ENCODE measurements around the gene DAGLB. TPM values are rescaled to one million over a fixed set of nuclear protein-coding genes. Genes with fewer than 3 reads are reported as not detected.
"Not testable (repeated sequence)": the region's sequence is repeated elsewhere in the genome, so short reads cannot be mapped to it uniquely, and the experiment has no call there.

Gene DAGLB
- total and polyA plus RNA-seq, 2 experiments from 2014 or later = 26.7 to 31.7 TPM

DNA sequence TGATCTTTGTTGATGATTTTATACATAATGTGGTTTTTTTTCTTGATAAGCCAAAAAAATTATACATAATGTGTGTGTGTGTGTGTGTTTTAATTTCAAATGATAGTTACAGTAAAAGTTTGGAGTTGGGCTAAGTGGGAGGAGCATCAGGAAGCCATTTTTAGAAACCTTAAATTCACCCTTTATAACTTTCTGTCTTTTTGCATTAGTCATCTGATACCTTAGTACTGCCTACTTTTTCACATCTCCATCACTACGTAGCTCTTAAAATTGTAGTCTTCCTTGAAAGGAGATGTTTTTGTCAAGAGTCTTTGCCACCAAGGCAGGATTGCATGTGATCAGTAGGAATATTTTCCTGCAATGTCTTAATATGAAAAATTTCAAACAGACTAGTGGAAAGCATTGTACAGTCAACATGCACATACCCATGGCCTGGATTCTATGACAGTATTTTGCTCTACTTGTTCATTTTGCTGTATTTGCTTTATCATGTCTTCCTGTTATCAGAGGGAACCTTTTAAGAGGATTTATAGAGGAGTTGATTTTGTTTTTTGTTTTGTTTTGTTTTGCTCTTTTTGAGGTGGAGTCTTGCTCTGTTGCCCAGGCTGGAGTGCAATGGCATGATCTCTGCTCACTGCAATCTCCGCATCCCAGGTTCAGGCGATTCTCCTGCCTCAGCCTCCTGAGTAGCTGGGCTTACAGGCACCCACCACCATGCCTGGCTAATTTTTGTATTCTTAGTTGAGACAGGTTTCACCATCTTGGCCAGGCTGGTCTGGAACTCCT is 67.3 kb downstream of the DAGLB start:
- H3K9ac ChIP-seq = no peak overlapping the region
- no peak overlapping the region for H3K4me2 ChIP-seq (ENCODE audit: unreplicated experiment)
- in situ Hi-C loops (cut with MboI) = no loop called here
- H4K20me1 ChIP-seq (ENCODE audit: insufficient read depth) = peaks cover 55% of the 10 kb centered on the region
- H3K79me2 ChIP-seq (ENCODE audit: insufficient read depth) = peaks cover 98% of the 10 kb centered on the region
- peak overlapping the region; percentile 26; the same call in 1 of the 2 replicates for H3K27ac ChIP-seq
- peaks cover 61% of the 10 kb centered on the region for H3K4me1 ChIP-seq (ENCODE audit: insufficient read depth)
- TF ChIP-seq EZH2 (IDR thresholded peaks at IDR 0.05; ENCODE audit: insufficient read depth, poor library complexity, severe bottlenecking) (no peak), EZH2phosphoT487 (IDR thresholded peaks at IDR 0.05; ENCODE audit: insufficient read depth, low read depth) (no peak)
- WGBS, 2 experiments (ENCODE audit: low coverage in 1 of 2, low lambda C conversion rate in 2 of 2, missing lambda C conversion rate in 2 of 2) = 78% methylated on average over 3 of the region's 3 CpGs
- H3K4me3 ChIP-seq = no peak overlapping the region
- H3K27me3 ChIP-seq (replicated peaks; ENCODE audit: insufficient read depth) = no peaks in the 10 kb centered on the region
- no peaks in the 10 kb centered on the region for H3K9me3 ChIP-seq (ENCODE audit: low read depth)
- no peak for DNase-seq
- no peak overlapping the region for H2AFZ ChIP-seq
- H3K9me2 ChIP-seq (ENCODE audit: insufficient read depth) = no peaks in the 10 kb centered on the region
- peaks cover 48% of the 10 kb centered on the region for H3F3A ChIP-seq (ENCODE audit: insufficient read depth)
- no peaks in the 10 kb centered on the region for H3K36me3 ChIP-seq (ENCODE audit: low read depth)

DNA sequence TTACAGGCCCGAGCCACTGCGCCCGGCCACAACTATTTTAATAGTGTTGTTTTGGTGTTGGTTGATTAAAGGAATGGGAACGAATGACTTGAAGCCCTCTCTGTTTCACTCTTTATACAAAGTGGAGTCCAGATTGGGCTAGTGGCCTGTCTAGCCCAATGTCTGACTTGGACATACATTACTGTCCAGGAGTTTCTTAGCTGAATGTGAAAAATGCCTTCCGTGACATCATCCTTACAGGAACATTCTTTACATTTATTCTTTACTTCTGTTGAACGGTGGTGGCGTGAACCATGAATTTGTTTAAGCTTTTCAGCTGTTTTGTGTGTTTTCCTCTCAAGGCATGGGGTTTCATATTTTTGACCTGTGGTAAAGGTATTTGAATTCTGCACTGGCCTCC is 67.9 kb downstream of the DAGLB start:
- H3K4me2 ChIP-seq (ENCODE audit: unreplicated experiment) = no peak overlapping the region

DNA sequence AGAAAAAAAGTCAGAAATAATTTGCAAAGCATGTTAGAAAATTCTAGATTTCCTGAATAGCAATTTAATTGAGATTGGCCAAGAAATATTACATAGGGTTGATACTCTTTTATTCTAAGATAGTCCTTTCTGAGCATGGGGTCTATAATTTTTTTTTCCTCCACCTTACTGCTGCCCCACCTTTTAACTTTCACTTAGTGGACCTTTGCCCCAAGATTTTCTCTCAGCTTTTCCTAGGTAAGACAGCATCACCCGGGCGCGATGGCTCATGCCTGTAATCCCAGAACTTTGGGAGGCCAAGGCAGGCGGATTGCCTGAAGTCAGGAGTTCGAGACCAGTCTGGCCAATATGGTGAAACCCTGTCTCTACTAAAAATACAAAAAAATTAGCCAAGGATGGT is 69.2 kb downstream of the DAGLB start:
- H3K9me3 ChIP-seq (ENCODE audit: low read depth); H2AFZ ChIP-seq; H3K4me2 ChIP-seq (ENCODE audit: unreplicated experiment); H3K36me3 ChIP-seq (ENCODE audit: low read depth); in situ Hi-C loops (cut with MboI); H3K9me2 ChIP-seq (ENCODE audit: insufficient read depth); H3K9ac ChIP-seq; H3K27ac ChIP-seq; H3K4me3 ChIP-seq; DNase-seq; H3K27me3 ChIP-seq (replicated peaks; ENCODE audit: insufficient read depth): not testable (repeated sequence)
- Histone ChIP-seq H3F3A (ENCODE audit: insufficient read depth) (peaks cover 50% of the 10 kb centered on the region), H3K79me2 (ENCODE audit: insufficient read depth) (peaks cover 92% of the 10 kb centered on the region), H3K4me1 (ENCODE audit: insufficient read depth) (peaks cover 44% of the 10 kb centered on the region), H4K20me1 (ENCODE audit: insufficient read depth) (peaks cover 42% of the 10 kb centered on the region)
- 97 to 98% methylated on average over 5 of the region's 5 CpGs for WGBS, 2 experiments (ENCODE audit: low coverage in 1 of 2, low lambda C conversion rate in 2 of 2, missing lambda C conversion rate in 2 of 2)

More for the DNA sequence above, 67.9 kb downstream of the DAGLB start:
- in situ Hi-C loops (cut with MboI) = no loop called here
- no peak overlapping the region for H2AFZ ChIP-seq
- no peaks in the 10 kb centered on the region for H3K36me3 ChIP-seq (ENCODE audit: low read depth)
- no peak for DNase-seq
- H3K9me2 ChIP-seq (ENCODE audit: insufficient read depth) = no peaks in the 10 kb centered on the region
- peaks cover 50% of the 10 kb centered on the region for H3F3A ChIP-seq (ENCODE audit: insufficient read depth)
- peaks cover 51% of the 10 kb centered on the region for H4K20me1 ChIP-seq (ENCODE audit: insufficient read depth)
- TF ChIP-seq EZH2phosphoT487 (IDR thresholded peaks at IDR 0.05; ENCODE audit: insufficient read depth, low read depth) (no peak), EZH2 (IDR thresholded peaks at IDR 0.05; ENCODE audit: insufficient read depth, poor library complexity, severe bottlenecking) (no peak)
- H3K9ac ChIP-seq = no peak overlapping the region
- no peaks in the 10 kb centered on the region for H3K27me3 ChIP-seq (replicated peaks; ENCODE audit: insufficient read depth)
- peaks cover 100% of the 10 kb centered on the region for H3K79me2 ChIP-seq (ENCODE audit: insufficient read depth)
- 87 to 89% methylated on average over 7 of the region's 7 CpGs for WGBS, 2 experiments (ENCODE audit: low coverage in 1 of 2, low lambda C conversion rate in 2 of 2, missing lambda C conversion rate in 2 of 2)
- peak overlapping the region; percentile 26; the same call in 1 of the 2 replicates for H3K27ac ChIP-seq
- peaks cover 56% of the 10 kb centered on the region for H3K4me1 ChIP-seq (ENCODE audit: insufficient read depth)
- no peak overlapping the region for H3K4me3 ChIP-seq
- no peaks in the 10 kb centered on the region for H3K9me3 ChIP-seq (ENCODE audit: low read depth)

DNA sequence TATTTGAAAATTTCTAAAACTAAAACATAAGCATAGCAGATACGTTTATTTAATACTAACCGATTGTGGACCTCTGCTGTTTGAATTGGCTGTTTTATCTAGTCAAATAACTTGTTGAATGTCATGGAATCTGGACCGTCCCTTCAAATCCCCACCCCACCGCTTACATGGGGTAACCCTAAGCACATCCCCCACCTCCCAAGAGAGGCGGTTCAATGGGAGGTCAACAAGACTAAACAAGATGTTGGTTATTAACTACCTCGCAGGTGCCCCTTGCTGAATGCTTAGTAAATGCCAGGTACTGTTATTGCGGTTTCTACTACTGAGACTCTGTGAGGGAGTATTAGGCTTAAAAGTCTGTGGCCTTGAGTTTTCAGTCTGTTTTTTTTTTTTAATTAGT is 70.9 kb downstream of the DAGLB start:
- Histone ChIP-seq H2AFZ (no peak overlapping the region), H3K27ac (no peak overlapping the region), H3F3A (ENCODE audit: insufficient read depth) (peaks cover 33% of the 10 kb centered on the region), H3K79me2 (ENCODE audit: insufficient read depth) (peaks cover 74% of the 10 kb centered on the region), H3K9me3 (ENCODE audit: low read depth) (no peaks in the 10 kb centered on the region), H3K27me3 (replicated peaks; ENCODE audit: insufficient read depth) (no peaks in the 10 kb centered on the region), H4K20me1 (ENCODE audit: insufficient read depth) (peaks cover 38% of the 10 kb centered on the region), H3K4me3 (peak overlapping the region; percentile 94), H3K36me3 (ENCODE audit: low read depth) (no peaks in the 10 kb centered on the region), H3K4me2 (ENCODE audit: unreplicated experiment) (peak overlapping the region; percentile 88), H3K9me2 (ENCODE audit: insufficient read depth) (no peaks in the 10 kb centered on the region), H3K4me1 (ENCODE audit: insufficient read depth) (peaks cover 28% of the 10 kb centered on the region), H3K9ac (no peak overlapping the region)
- WGBS, 2 experiments (ENCODE audit: low coverage in 1 of 2, low lambda C conversion rate in 2 of 2, missing lambda C conversion rate in 2 of 2) = 69 to 71% methylated on average over 7 of the region's 7 CpGs
- in situ Hi-C loops (cut with MboI) = no loop called here
- DNase-seq = no peak
- TF ChIP-seq EZH2phosphoT487 (IDR thresholded peaks at IDR 0.05; ENCODE audit: insufficient read depth, low read depth) = no peak
- TF ChIP-seq EZH2 (IDR thresholded peaks at IDR 0.05; ENCODE audit: insufficient read depth, poor library complexity, severe bottlenecking) = no peak

Measured in GM23248 (cell line).